DMS153 (cell line): Measurements from ENCODE around the gene CDC5L.

Experiments used
- DNase-seq: peaks from one replicate; lab custom pipeline; 2025; lab: John Stamatoyannopoulos, UW

CDC5L gene

GRCh38 chr6:44475417-44475778 lies 87.9 kb downstream of the CDC5L start:
- DNase-seq: no peak

GRCh38 chr6:44475779-44476434 lies 88.4 kb downstream of the CDC5L start:
- DNase-seq: peak; percentile 75

GRCh38 chr6:44476849-44477248 lies 89.3 kb downstream of the CDC5L start:
- DNase-seq: no peak

- no peak for DNase-seq
Measured at GRCh38 chr6:44477293-44477894, 89.9 kb downstream of the CDC5L start.

GRCh38 chr6:44478158-44478557 lies 90.7 kb downstream of the CDC5L start:
- DNase-seq: no peak

GRCh38 chr6:44478591-44479254 lies 91.2 kb downstream of the CDC5L start:
- DNase-seq: no peak

- no peak for DNase-seq
Measured at GRCh38 chr6:44480097-44480541, 92.6 kb downstream of the CDC5L start.

- no peak for DNase-seq
Measured at GRCh38 chr6:44481056-44481455, 93.5 kb downstream of the CDC5L start.

GRCh38 chr6:44481760-44482159 lies 94.3 kb downstream of the CDC5L start:
- DNase-seq: no peak

GRCh38 chr6:44485601-44486401 lies 98.3 kb downstream of the CDC5L start:
- no peak for DNase-seq

- no peak for DNase-seq
Measured at GRCh38 chr6:44487002-44487401, 99.5 kb downstream of the CDC5L start.

GRCh38 chr6:44487586-44487985 lies 100.1 kb downstream of the CDC5L start:
- DNase-seq: no peak

GRCh38 chr6:44489910-44490604 lies 102.6 kb downstream of the CDC5L start:
- no peak for DNase-seq

GRCh38 chr6:44493132-44493531 lies 105.6 kb downstream of the CDC5L start:
- no peak for DNase-seq

- DNase-seq: no peak
Measured at GRCh38 chr6:44493593-44493992, 106.1 kb downstream of the CDC5L start.

- DNase-seq: no peak
Measured at GRCh38 chr6:44494011-44494501, 106.5 kb downstream of the CDC5L start.

- DNase-seq: no peak
Measured at GRCh38 chr6:44495036-44495901, 107.8 kb downstream of the CDC5L start.

- DNase-seq: no peak
Measured at GRCh38 chr6:44496665-44497369, 109.3 kb downstream of the CDC5L start.

- no peak for DNase-seq
Measured at GRCh38 chr6:44497807-44498206, 110.3 kb downstream of the CDC5L start.

GRCh38 chr6:44498436-44498835 lies 110.9 kb downstream of the CDC5L start:
- DNase-seq: no peak
